ENCODE measurements around the gene PHLDA2.
"Not testable (repeated sequence)": the region's sequence is repeated elsewhere in the genome, so short reads cannot be mapped to it uniquely, and the experiment has no call there.

The PHLDA2 gene

DNA sequence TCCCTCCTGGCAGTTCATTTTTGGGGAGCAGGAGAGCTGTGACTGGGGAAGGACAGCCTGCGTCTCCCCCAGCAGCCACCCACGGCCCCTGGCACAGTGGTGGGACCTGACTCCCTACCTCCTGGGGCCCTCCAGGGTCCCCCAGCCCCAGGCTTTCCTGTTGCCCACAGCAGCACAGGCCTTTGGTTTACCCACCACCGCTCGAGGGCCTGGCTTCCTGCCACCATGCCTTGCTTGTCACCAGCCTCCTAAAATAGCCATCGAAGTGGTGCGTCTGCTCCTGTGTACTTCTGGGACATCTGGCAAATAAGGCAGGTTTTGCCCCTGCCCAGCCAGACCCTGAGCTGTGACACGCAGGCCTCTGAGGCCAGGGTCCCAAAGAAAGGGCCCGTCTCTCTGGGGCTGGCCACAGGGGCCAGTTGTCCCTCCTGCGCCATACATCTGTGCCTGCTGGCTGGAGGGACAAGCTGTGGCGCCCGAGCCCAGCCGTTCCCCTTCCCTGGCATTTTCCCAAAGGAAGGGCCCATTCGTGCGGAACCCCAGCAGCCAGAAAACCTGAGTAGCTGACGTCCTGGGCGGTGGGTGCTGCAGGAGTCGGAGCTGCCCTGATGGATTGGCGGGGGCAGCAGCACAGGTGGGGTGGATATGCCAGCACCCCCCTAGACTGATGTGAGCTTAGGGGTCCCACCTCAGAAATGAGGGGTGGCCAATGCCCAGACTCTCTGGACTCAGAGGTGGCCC lies 14.6 kb downstream of the PHLDA2 start:
- DNase-seq = no peak

DNA sequence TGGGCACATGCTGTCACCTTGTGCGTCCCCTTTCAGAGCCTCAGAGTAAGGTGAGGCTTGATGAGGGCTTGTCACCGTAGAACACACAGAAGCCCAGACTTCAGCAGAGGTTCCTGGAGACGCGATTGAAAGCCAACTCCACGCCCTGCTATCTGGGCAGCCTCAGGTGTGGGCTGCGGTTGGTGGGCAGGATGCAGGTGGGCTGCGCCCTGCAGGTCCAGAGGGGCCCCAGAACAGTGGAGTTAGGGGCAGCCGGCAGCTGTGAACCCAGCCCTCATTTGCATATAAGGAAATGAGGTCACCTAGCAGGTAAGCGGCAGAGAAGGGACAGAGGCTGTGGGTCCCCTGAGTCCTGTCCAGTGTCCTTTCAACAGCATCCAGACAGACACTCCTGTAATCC lies 15.4 kb downstream of the PHLDA2 start:
- DNase-seq = no peak

DNA sequence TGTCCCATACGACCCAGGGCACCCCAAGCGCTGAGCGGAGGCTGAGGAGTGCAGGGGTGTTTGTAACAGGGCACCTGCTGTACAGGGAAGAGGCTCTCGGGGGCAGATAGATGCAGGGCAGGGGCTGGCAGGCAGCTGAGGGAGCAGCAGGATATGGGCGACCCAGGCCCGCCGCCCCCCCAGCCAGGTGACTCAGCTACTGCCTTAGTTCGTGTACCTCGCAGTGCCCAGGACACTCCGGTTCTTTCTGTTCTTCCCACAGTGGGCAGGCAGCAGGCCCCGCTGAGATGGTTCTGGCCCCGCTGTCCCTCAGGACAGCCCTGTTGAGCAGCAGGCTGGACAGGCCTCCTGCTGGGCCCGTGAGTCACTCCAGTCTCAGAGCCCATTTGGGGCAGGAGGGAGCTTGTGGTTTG lies 16.2 kb downstream of the PHLDA2 start:
- no peak for DNase-seq

DNA sequence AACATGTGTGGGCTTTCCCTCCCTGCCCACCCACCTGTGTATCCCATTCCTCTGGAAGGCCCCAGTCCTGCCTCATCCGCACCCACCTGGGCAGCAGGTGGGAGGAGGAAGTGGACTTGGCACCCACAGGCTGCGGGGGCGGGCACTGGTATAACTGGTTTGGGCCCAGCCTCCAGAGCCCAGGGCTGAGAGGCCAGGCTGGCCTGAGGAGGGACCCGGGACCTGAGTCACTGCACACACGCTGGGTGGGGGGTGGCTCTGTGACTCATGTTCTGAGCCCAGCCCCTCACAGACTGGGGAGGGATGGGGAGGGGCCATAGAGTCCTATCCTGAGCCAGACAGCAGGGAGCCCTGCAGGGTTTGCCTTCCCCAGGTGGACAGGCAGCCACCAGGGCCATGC lies 16.7 kb downstream of the PHLDA2 start:
- no peak for DNase-seq

DNA sequence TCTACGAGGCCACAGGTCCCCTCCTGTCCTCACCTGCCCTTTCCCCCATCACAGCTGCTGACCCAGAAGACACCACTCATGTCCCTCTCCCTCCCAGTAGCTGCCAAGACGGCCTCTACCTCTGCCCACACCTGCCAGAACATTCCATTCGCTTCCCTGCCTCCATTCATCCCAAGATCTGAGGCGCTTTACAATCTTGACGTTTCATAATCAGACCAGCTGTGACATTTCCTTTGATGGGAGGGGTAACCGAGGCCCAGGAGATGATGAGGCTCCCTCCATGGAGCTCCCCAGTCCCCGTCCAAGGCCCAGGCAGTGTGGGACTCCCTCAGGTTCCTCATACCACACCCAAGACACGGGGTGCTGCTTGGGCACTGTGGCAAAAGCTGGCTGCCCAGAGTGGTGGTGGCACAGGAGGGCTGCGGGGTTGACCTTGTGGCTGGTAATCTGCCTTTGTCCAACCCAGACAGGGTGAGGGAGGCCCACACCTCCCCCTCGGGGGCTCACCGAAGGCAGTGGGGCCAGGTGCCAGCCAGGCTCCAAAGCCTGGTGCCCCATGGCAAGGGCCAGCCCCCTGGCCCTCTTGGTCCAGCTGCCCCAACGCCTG lies 17.3 kb downstream of the PHLDA2 start:
- DNase-seq = no peak

DNA sequence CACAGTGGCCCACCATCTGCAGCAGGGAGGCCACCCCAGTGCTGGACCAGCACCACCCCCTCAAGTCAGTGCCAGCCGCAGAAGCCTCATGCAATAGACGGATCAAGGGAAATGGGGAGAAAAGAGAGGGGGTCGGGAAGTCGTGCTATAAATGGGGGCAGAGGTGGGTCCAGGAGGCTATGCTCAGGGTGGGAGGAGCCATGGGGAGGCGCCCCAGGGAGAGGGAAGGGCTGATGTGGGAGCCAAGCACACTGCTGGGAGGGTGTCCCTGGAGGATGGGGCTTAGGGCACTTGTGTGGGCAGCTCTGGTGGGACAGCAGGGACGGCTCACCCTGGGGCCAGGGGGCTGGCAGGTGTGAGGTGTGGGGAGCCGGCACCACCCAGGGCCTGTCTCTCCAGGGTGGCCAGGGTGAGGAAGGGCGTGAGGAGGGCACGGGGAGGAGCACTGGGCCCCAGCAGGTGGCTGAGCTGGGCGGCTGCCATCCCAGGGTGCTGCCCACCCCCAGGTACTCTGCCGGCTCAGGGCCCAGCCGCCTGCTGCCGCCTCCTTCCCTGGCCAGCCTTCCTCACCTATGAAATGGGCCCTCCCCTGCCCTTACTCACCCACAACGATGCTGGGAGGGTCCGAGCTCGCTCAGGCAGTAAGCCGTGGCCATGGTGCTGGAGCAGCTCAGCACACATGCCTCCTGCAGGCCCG lies 18.0 kb downstream of the PHLDA2 start:
- no peak for DNase-seq

DNA sequence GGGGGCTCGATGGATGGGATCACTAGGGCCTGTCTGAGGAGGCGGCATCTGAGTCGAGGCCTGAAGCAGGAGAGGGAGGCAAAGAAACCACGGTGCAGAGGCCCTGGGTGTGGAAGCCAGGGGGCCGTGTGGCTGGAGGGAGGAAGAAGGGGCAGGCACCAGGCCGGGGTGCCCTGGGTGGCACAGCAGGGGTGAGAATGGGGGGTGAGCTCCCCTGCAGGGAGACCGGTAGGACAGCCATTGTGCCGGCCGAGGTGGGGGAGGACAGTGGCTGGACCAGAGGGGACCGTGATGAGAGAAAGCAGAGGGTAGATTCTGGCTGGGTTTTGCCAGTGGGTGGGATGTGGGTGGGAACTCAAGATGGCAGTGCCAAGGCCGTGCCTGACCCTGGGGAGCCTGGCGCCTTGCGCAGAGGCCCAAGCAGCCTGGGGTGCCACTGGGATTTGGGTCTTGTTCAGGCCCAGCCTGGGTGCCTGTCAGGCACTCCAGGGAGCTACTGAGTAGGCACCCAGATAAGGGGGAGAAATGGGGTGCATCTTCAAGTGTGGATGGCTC lies 18.7 kb downstream of the PHLDA2 start:
- no peak for DNase-seq

DNA sequence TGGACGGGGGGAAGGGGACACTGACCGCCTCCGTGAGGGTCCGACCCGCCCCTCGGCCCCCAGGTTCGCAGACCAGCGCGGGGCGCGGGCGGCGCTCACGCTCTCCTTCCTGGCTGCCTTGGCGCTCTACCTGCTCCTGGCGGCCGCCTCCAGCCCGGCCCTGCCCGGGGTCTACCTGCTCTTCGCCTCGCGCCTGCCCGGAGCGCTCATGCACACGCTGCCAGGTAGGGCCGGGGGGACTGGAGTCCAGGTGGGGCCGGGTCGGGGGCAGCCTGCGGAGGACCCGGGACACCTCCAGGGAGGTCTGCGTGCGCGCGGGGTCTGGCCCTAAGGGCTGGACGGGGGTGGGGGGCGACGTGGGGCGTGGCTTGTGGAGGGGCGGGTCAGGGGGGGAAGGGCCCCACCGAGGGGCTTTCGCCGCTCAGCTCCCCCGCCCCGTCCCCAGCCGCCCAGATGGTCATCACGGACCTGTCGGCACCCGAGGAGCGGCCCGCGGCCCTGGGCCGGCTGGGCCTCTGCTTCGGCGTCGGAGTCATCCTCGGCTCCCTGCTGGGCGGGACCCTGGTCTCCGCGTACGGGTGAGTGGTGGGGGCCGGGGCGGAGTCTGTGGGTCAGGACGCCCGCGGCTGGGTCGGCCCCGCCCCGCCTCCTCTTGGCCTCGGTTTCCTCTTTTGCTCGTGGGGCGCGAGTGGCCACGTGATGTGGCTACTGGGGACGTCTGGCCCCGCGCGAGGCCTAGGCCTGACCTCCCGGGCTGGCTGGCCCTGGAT lies 19.9 kb downstream of the PHLDA2 start:
- DNase-seq = no peak

DNA sequence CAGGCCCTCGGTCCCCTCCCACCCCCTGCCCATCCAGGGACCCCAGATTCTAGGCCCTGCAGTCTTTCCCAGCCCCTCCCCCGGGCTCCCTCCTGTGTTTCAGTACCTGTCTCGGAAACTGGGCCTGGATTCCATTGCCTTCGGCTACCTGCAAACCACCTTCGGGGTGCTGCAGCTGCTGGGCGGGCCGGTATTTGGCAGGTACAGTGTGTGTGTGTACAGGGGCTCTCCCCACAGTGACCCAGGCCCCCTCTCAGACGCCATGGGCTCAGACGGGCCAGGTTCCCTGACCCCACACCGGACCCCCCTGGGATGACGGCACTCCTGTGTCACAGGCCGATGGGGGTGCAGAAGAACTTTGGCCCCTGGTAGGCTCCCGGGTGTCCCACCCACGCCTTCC lies 21.1 kb downstream of the PHLDA2 start:
- no peak for DNase-seq

DNA sequence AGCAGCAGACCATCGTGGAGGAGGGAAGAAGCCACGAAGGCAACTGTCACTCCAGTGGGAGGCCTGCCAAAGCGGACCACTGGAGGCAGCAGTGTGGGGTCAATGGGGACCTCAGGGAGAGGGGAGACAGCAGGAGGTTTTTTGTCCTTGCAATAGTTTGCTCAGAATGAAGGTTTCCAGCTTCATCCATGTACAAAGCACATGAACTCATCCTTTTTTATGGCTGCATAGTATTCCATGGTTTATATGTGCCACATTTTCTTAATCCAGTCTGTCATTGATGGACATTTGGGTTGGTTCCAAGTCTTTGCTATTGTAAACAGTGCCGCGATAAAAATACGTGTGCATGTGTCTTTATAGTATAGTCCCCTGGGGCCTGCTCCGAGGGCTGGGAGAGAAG lies 23.9 kb downstream of the PHLDA2 start:
- DNase-seq = not testable (repeated sequence)

DNA sequence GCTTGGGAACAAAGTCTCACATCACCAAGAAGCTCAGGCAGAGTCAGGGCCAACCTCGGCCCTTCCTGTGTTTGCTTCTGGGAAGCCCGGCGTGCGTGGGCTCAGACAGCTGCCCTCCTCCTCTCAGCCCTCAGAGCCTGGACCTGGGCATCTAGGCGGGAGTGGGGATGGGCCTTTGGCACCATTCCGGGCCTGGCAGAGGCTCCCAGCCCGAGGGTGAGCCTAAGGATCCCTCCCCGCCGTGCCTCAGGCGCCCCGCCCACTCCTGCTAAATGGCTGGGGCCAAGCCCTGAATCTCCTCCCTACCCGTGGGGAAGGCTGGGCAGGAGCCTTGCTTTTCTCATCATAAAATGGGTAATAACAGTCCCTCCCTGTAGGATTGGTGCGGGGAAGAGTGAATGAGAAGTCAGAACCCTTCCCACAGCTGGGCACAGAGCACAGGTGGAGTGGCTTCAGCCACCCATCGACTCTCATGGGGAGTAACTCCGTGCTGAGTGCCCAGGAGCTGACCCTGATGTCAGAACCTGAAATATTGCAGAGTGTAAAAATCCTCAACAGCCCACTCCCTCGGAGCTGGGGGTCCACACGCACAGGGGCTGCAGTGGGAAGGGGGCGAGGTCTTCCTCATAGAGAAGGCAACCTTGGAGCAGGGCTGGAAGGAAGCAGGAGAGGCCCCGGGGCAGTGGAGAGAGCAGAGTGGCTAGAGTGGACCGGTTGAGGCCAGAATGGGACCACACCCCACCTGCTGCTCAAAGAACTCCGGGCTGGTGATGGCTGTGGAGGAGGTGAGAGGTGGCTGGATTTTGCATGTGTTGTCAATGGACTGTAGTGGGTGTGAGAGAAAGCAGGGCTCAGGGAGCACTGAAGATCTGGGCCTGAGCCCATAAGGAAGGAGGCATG lies 24.8 kb downstream of the PHLDA2 start:
- DNase-seq = no peak

DNA sequence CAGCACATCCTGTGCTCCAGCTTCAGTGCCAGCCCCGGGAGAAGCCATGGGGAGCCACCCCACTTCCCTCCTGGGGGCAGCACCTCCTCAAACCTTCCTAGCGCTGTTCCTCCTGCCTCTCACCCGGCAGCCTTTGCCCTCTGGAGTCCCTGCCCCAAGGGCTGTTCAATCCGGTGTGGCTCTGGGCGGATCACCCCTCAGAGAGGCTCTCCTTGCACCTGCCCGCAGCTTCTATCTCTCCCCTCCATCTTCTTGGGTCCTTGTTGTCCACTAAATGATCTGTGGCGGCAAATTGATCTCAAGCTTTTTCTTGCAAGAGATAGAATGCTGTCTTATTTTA lies 25.6 kb downstream of the PHLDA2 start:
- no peak for DNase-seq

DNA sequence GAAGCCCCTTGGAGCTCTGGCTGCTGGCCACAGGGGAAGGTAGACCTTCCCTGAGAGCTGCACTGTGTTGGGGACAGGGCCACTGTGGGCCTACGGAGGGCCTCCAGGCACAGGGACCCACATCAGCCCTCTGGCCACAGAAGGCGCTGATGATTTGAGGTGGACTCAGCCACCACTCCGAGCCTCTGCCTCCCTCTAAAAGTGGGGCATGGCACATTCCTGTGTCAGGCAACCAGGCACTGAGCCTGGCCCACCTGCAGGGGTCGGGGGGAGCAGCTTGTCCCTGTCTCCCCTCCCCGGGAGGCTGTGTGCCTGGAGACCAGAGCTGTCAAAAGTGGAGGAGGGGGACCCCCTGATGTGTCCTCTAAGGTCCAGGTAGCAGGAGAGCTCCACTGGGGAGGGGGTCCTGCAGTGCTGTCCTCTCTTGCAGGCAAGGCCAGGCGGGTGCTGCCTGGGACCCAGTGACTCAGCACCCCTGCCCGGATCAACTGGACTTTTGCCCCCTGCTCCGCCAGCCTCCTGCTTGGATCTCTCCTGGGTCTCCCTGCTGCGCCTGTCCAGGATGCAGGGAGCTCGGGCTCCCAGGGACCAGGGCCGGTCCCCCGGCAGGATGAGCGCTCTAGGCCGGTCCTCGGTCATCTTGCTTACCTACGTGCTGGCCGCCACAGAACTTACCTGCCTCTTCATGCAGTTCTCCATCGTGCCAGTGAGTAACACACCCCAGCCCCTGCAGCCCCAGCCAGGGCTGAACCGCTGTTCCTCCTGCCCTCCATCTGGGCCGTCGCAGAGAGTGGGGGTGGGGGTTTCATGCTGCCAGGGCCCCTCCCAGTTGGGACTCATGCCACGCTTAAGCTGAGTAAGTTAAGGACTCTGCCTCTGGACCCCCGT lies 26.2 kb downstream of the PHLDA2 start:
- DNase-seq = no peak

DNA sequence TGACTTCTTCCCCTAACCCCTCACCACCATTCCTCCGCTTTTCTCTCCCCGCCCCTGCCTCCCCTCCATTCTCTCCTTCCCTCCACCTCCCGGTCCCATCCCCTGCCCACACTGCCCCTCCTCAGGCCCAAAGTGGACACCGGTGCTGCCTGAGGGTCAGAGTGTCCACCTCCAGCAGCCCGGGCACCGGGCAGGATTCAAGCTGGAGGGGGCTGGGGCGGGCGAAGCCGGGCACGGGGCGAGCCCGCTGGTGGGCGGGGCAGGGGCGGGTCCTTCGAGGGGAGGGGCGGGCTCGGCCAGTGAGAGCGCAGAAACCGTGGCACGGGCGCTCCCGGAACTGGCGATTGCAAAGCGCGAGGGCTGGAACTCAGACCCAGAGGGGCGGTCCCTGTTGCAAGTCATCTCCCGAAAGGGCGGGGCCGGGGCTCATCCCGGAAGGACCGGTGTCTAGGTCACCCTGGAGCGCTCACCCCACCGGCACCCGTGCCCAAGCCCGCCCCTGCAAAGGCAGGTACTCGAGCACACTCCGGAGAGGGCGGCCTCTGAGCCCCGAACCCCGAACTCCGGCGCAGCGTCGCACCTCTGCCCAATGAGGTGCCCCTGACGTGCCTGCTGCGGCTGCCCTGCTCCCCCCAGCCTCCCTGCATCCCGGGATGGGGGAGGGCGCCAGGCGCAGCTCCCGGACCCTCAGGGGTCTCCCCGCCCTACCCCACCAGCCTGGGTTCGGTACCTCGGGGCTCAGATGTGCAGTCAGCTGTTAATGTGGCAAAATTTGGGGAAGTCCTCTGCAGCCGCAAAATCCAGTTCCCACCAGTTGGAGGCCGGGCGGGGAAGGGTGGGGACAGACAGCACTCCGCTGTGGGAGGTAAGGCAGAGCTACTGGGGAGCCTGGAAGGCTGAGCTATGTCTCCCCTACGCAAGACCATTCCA lies 27.1 kb downstream of the PHLDA2 start:
- DNase-seq = peak; percentile 81

DNA sequence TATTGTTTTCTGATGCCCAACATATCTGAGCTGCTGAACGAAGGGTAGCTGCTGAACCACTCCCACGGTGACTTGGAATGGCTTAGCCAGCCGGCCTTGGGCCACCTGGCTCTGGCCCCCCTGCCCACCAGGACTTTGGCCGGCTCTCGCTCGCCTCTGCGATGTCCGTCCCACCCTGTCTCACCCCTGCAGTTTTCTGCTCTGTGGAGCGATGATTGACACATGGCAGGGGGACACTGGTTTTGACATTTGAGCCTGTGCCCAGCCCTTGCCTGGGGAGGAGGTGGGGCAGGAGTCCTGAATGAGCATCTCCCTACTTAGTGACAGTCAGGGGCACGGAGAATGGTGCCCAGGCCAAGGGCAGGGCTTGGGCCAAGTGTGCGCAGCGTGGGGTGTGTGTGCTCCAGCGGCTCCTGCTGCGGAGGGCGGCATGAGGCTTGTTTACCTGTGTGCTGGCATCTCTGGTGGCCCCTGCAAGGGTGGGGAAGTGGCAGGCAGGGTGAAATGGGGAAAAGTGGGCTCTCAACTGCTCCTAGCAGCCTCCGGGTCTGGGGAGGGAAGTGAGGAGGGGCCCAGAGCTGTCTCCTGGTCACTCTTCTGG lies 27.9 kb downstream of the PHLDA2 start:
- DNase-seq = no peak

DNA sequence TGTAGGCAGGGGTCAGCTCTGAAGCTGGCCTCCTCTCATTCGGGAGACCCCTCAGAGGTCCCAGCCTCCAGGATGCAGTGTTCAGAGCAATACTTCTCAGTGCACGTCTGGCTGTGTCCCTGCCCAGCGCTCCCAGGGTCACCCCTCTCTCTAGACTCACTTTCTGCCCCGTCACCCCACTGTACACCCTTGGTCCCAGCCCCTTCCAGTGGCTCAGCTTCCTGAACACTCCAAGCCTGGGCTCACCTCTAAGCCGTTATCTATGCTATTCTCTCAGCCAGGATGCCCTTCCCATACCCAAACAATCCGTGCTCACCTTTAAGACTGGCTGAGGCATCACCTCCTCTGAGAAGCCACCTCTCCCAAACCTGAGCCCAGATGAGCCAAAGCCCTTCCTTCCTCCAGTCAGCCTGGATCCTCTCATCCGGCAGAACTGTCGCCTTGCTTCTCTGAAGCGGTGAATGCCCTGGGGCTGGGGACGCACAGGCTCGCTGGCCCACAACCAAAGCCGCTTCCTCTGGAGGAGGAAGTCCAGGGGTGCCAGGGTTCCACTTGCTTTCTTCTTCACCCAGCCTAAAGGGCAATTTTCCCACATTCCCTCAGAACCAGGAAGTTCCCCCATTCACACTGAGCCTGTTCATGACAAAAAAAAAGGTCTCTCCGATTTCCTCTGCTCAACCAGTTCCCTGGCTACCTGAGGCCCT lies 30.0 kb downstream of the PHLDA2 start:
- no peak for DNase-seq

DNA sequence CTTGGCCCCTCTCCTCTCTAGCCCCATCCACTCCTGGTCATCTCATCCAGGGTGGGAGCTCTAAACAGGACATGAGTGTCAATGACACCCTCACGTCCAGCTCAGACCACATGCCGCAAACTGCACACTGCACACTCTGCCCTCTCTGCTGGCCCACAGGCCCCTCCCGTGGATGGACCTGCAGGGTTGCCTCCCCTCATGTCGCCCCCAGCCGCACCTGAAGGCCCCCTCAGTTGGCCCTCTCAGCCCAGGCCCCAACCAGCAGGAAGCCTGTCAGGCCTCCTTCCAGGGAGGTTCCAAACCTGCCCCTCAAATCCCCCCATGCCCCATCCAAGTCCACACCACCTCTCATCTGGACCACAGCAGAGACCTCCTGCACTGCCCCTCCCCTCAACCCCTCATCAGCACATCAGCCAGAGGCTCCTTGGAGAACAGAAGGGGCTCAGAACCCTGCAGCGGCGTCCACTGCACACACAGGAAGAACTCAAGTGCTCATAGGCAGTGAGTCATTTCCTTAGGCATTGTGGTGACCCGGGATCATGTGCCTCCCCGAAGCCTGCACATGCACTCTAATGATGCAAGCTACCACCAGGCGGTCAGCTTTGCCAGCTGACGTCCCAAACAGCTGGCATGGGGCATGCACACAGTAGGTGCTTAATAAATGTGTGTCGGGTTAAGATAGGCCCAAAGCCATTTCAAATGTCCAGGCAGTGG lies 30.7 kb downstream of the PHLDA2 start:
- DNase-seq = peak; percentile 50

DNA sequence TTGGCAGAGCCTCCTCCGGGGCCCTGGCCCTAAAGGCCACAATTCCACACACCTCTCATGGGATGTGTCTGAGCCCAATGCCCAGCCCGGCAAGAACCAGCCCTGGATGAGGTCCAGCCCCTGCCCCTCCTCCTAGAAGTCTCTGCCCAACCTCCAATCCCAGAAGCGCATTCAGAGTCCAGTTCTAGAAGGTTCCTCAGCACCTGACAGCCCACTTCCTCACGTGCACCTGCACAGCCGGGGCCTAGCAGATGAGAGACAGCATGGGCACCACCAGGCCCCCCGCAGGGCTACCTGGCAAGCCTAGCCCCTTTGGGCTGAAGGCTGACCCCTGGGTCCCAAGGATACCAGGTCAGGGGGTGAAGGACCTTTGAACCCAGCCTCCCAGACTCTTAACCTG lies 32.2 kb downstream of the PHLDA2 start:
- no peak for DNase-seq
